ENCODE data around the gene HDAC1. TPM values are rescaled to one million over a fixed set of nuclear protein-coding genes. Genes with fewer than 3 reads are reported as not detected.

The HDAC1 gene
- total and polyA plus RNA-seq, 2 of the 13 experiments (the other 11 are each of a cell fraction or from before 2014, with no cell fraction given) = 93.5 to 189 TPM

- TF ChIP-seq RERE (CRISPR knock-in tag; IDR thresholded peaks at IDR 0.05; ENCODE audit: low read depth) = no peak
- TF ChIP-seq NAIF1 (CRISPR knock-in tag; IDR thresholded peaks at IDR 0.05; ENCODE audit: borderline replicate concordance) = no peak
- TF ChIP-seq NFYB (CRISPR knock-in tag; IDR thresholded peaks at IDR 0.05) = no peak
- TF ChIP-seq ZNF24 (IDR thresholded peaks at IDR 0.05) = no peak
- TF ChIP-seq NFKBIZ (CRISPR knock-in tag; IDR thresholded peaks at IDR 0.05) = no peak
- TF ChIP-seq ZNF350 (CRISPR knock-in tag; IDR thresholded peaks at IDR 0.05; ENCODE audit: borderline replicate concordance, low read depth) = 0 out of 2 replicates have a peak, but pooled peaks have one; percentile 20
- TF ChIP-seq ZNF646 (CRISPR knock-in tag; IDR thresholded peaks at IDR 0.05) = no peak
- TF ChIP-seq ZHX1 (CRISPR knock-in tag; IDR thresholded peaks at IDR 0.05; ENCODE audit: low read depth) = no peak
- no peak for TF ChIP-seq SIN3A (IDR thresholded peaks at IDR 0.05; ENCODE audit: borderline replicate concordance, low read depth, low read length)
- TF ChIP-seq HNF1B (CRISPR knock-in tag; IDR thresholded peaks at IDR 0.05) = 0 out of 2 replicates have a peak, but pooled peaks have one; percentile 15
- no peak for TF ChIP-seq ATRX (CRISPR knock-in tag; IDR thresholded peaks at IDR 0.05; ENCODE audit: borderline replicate concordance)
- no peak for TF ChIP-seq MED13 (CRISPR knock-in tag; IDR thresholded peaks at IDR 0.05)
These were observed 53.5 kb downstream of the HDAC1 start (continued) for GRCh38 chr1:32345289-32345827.

Measured in HepG2 (cell line).